Stimulated activated CD8-positive, alpha-beta memory T cell treated with anti-CD3 and anti-CD28 coated beads, Interleukin-7, amount 100 ng/mL, for 48 hours (primary cell): ENCODE measurements around the gene PDGFB.

Source experiments
- DNase-seq, 2 donors: peaks; one replicate each; pipeline ENCODE4 v3.0.0-alpha.2; 2020; ENCODE audit warnings: low read depth in 1 of 2; ENCODE audit errors: extremely low read depth in 1 of 2

PDGFB gene

DNA sequence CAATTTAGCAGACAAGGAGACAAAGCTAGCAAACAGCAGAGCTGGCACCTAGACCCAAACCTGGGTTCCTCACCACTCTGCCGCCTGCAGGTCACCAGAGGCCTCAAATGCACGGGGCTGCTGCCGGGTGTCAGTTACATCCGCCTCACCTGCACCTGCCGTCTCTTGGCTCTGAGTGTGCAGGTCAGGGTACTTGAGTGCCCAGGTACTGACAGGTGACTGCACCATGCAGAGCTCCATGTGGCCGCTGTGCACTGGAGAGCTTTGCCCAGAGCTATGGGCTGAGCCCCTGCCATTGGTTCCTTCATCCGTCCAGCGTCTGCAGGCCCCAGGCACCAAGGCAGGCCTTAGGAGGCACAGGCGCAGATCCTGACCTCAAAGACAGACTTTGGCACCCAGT is 35.0 kb downstream of the PDGFB start:
- DNase-seq, result no peak

GRCh38 chr22:39208013-39208680 is 36.6 kb downstream of the PDGFB start:
- DNase-seq, result no peak

- no peak for DNase-seq
Observed at GRCh38 chr22:39207141-39208012, 37.4 kb downstream of the PDGFB start.

GRCh38 chr22:39206491-39206890 is 38.3 kb downstream of the PDGFB start:
- no peak for DNase-seq

DNA sequence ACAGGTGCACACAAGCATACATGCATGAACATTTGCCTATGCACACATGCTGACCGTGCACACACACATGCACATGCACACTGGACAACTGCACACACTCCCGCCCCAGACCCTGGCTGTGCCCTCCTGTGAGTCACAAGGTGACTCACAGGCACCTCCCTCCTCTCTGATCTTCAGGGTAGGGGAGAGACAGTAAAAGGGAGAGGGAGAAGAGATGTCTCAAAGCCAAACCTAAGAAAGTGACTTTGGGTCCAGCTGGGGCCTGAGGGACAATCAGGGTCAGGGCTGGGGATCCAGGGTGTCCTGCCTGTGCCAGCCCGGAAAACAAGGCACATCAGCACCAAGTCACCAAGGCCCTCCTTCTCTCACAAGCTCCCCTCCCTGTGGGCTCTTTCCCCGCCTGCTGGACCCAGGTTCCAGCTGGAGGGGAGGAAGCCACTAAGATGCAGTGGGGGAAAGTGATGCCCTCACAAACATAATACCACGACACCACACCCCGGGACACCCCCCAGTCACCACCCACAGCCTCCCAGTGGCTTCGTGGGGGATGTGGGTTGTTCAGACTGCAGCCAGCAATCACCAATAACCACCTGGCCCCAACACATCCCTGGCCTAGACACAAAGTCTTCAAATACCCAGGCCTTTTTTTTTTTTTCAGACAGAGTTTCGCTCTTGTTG is 39.3 kb downstream of the PDGFB start:
- peak in 1 of 2 donors; percentile 40 for DNase-seq

DNA sequence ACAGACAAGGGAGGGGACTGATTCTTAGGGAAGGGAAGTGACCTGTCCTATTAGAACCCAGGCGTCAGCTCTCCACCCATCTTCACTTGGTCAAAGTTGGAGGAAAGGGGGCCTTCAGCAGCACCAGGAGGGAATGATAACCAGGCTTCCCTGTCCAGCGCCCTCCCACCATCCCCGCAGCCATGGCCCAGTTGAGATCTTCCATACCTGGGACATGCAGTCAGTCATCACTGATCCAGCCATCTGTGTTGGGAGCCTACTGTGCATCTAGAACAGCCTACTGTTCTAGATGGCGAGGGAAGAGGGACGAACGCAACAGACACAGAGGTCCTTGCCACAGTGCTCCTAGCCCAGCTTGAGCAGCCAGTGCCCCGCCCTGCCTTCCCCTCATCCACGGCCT is 40.6 kb downstream of the PDGFB start:
- DNase-seq, result no peak

GRCh38 chr22:39197578-39197977 is 47.2 kb downstream of the PDGFB start:
- DNase-seq, result no peak

DNA sequence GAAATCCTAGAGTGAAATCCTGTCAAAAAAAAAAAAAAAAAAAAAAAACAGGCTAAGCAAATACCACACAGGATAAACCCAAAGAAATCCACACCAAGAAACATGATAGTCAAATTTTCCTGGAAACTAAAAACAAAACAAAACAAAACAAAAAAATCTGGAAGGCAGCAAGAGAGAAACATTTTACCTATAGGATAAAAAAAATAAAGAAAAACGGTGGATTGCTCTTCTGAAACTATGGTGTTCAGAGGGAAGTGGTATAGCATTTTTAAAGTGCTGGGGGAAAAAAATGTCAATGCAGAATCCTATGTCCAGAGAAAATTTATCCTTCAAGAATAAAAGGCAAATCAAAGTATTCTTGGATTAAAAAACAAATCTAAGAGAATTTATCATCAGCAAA is 50.7 kb downstream of the PDGFB start:
- no peak for DNase-seq

DNA sequence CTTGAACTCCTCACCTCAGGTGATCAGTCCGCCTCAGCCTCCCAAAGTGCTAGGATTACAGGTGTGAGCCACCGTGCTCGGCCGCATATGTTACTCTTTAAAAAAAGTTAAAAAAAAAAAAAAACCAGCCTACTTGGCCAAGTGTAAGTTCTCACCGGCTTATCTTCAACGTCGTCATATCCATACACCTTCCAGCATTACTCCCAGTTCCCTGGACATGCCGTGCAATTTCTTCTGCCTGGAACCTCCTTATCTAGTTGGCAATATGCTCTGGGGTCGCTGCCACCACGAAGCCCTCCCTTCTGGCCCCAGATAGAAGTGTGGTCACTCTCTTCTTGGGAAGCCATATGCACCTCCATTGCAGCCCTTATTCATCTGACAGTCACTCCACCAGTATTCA is 56.0 kb downstream of the PDGFB start:
- no peak for DNase-seq

DNA sequence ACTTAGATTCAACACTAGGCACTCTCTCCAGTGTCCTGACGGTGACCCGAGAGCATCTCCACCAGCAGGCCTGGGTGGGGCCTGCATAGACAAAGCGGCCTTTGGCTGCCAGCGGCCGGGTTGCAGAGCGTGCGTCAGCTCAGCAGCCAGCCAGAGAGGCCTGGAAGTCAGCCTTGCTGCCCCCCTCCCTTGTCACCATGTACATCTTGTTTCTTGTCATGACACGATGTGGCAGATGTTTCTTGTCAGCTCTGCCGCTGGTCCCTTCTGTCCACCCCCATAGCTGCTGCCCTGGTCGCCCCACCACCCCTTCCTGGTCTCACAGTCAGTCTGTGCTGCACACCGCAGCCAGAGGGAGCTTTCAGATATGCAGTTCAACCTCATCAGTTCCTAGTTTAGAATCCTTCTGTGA is 59.2 kb downstream of the PDGFB start:
- no peak for DNase-seq

DNA sequence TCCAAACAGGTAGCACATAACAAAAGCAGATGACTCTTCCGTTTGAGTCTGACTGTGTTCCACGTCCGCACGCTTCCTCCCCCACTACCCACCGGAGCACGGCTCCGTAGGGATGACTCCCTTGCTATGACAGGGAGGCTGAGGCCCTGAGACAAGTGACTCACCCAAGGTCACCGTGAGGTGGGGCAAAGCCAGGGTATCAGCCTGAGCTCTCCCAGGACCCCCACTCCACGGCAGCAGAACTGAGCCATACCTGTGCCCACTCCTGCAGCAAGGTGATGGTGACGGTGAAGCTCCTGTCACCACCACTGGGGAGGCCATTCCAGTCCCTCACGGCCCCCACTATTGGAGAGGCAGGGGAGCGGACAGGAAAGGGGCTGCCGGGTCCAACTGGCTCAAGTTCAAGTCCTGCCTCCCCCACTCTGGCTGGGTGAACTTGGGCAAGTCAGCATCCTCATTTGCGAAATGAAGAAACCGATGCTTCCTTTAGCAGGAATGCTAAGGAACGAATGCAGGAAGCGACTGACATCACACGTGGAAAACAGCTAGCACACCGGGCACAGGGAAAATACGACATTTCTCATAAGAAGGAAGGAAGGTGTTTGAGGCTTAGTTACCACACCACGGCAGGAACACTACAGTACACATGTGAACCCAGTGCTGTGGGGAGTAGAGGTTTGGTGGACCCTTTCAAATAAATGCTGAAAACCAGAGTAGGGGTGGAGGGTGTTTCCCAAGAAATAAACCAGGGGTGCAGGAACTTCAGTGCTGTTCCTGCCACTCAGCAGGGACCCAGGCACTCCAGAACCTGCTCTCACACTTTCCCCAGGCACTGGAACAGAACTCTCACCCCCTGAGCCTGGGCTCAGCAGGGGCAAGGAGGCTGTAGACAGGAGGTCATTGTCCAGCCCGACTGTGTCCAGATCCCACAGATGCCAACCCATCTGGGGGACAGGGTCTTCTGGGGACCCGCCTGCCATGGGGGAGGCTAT is 59.9 kb downstream of the PDGFB start:
- DNase-seq, result no peak

DNA sequence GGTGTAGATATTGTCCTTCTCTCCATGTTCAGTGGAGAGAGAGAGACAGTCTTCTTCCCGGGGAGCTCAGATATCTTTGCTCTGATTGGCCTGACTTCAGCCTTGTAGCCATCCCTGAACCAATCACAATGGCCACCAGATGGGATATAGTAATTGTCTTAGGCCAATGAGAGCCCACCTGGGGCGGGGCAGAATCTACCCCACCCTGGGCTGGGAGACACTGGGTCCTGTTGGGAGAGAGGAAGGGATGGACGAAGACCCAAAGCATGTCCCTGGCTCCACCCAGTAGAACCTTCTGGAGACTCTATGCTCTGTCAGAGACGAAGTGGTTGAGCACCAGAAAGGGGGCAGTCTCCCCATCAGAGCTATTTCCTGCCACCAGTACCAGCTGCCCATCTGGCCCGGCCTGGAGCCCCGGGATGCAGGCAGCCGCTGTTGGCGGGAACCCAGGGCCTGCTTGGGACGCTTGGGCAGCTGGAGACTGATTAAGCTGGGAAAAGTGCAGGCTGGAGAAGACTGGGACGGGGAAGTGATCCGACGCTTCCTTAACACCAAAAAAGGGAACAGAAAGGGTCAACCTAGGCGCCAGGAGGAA is 60.7 kb downstream of the PDGFB start:
- no peak for DNase-seq

GRCh38 chr22:39182478-39183030 is 62.2 kb downstream of the PDGFB start:
- no peak for DNase-seq

DNA sequence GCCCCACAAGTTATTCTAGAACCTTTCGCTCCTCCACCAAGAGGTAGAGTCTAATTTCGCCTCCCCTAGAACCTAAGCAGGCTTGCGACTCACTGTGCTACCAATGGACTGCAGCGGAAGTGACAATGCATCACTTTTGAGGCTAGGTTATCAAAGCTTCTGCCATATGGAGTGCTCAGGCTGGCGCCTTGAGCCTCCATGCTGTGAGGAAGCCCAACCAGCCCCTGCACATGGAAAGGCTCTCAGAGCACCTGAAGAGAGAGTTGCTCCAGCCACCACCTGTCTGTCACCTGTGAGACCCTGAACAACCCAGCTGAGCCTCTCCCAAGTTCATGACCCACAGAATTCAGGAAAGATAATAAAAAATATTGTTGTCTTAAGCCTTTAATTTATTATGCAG is 63.0 kb downstream of the PDGFB start:
- no peak for DNase-seq

DNA sequence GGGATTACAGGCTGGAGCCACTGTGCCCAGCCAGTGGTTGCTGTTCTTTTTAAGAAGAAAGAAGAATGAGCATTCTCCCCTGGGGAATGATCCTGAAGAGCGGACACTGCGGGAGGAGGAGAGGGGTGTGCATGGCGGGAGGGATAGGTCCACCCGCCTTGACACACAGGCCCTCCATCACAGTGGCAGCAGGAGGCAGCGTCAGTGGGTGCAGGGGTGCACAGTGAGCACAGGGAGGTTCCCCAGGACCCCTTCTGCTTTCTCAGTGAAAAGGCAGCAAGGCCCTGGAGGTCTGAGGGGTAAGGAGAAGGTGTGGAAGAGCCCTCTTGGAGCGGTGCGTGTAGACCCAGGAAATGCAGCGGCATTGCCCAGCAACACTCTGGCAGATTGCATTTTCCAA is 63.4 kb downstream of the PDGFB start:
- no peak for DNase-seq

GRCh38 chr22:39179841-39180335 is 64.9 kb downstream of the PDGFB start:
- DNase-seq, result no peak

DNA sequence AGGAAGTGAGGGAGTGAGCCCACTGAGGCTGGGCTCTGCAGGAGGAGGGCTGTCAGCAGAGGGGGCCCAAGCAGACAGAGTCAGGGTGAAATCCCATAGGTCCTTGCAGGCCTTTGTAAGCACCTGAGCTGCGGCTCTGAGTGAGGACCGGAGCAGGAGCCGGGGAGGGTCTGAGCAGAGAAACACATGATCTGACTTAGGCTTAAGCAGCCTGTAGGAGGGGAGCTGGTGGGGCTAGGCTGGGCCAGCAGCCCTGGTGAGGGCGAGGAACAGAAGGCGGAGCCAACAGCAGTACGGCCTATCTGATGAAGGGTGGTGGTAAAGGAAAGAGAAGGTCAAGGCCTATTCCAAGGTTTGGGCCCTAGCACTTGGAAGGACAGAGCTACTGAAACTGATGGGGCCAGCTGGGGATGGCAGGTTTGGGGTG is 65.4 kb downstream of the PDGFB start:
- no peak for DNase-seq

DNA sequence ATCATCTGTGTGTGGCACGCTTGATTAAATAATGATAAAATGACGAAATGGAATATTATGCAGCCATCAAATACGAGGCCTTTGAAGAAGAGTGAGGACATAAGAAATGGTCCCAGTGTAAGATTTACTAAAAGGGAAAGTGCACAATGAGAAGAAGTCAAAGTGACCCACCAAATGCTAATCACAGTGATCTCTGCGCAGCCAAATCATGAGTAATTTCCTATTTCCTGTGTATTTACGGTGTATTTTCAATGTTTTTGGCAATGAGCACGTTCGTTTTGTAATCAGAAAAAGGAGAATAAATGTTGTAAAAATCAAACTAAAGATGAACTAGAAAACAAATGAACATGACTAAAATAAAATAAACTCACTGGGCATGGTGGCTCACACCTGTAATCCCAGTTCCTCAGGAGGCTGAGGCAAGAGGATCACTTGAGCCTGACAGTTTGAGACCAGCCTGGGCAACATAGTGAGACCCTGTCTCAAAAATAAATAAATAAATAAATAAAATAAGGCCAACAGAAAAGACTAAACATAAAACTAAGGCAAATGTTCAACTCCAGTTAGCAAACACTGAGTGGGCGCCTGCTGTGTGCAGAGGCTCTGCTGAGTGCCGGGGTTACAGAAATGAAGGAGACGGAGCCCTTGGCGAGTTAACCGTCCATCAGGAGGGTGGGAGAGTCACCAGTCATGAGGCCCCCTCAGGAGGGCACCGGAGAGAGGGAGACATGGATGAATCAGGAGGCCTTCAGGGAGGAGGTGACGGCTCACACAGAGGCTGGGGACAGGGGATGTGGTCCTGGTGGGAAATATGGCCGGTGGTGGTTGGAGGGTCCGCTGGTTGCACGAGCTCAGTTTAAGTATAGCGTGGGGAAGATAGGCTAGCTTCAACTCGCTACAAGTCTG is 66.3 kb downstream of the PDGFB start:
- DNase-seq, result no peak

DNA sequence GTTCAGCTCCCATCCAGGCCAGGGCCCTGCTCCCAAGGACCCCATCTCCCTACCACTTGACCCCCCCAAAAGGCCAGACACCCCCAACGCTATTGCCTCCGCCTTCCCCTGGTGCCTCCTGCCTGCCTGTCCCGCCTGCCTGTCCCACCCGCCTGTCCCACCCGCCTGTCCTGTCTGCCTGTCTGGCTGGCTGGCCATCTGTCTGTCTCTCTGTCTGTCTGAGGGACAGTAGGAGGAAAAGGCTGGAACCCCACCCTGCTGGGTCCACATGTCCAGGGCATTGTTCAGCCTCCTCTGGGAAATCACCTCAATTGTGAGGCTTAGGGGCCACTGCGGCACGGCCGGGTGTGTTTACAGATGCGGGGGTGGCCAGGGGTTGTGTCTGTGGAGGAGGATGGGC is 67.0 kb downstream of the PDGFB start:
- no peak for DNase-seq
